Activated naive CD8-positive, alpha-beta T cell (primary cell): ENCODE results near the gene MDFIC.

Source experiments
- H3K27ac Mint-ChIP-seq: one replicate; pipeline ENCODE4 v1.8.0; 2021; ENCODE audit warnings: mixed read lengths
- H3K27me3 Mint-ChIP-seq: one replicate; pipeline ENCODE4 v1.8.0; 2021; ENCODE audit warnings: mixed read lengths
- H3K36me3 Mint-ChIP-seq: one replicate; pipeline ENCODE4 v1.8.0; 2021; ENCODE audit warnings: mixed read lengths
- H3K4me1 Mint-ChIP-seq: one replicate; pipeline ENCODE4 v1.8.0; 2021; ENCODE audit warnings: low read depth, mixed read lengths
- H3K4me3 Mint-ChIP-seq: one replicate; pipeline ENCODE4 v1.8.0; 2021; ENCODE audit warnings: mild to moderate bottlenecking, mixed read lengths
- H3K9me3 Mint-ChIP-seq: one replicate; pipeline ENCODE4 v1.8.0; 2021; ENCODE audit warnings: low read depth, mixed read lengths

MDFIC gene

DNA sequence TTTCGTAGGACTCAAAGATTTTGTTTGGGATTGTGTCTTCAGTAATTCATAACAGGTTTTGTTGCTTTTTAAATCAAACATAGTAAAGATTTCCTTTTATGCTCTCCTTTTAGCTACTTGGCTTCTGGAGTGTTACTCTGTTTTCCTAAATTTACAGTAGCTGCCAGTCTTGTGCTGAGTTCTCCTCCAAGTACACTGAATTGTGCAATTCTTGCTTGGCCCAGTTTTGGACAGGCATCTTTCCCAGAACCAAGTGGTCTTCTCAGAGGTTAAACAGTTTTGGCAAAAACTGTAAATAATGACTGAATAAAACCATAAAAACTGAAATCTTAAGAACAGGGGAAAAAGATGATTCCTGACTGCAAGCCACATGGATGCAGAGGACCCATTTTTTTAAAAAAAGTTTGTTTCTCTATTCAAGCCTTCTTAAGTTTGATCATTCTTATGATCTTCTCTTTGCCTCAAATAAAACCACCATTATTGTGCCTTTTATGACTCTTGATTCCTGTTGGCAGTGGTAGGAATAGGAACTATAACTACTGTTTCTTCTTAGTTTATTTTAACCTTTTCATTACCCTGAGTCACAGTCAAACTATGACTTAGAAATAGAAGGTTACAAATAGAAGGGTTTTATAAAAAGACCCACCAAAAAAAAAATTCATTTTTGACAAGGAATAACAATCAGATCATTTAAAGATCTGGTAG lies 88.0 kb downstream of the MDFIC start:
- peak overlapping the region; percentile 90 for H3K27ac Mint-ChIP-seq

GRCh38 chr7:115010441-115010820 lies 88.5 kb downstream of the MDFIC start:
- Mint-ChIP-seq H3K9me3 (no peaks in the 10 kb centered on the region), H3K27ac (peak overlapping the region; percentile 90), H3K27me3 (no peaks in the 10 kb centered on the region), H3K36me3 (peaks cover 18% of the 10 kb centered on the region), H3K4me1 (peaks cover 82% of the 10 kb centered on the region), H3K4me3 (no peak overlapping the region)

More for the DNA sequence above, 88.0 kb downstream of the MDFIC start:
- Mint-ChIP-seq H3K4me3 (peak overlapping the region; percentile 73), H3K36me3 (peaks cover 18% of the 10 kb centered on the region), H3K27me3 (no peaks in the 10 kb centered on the region), H3K4me1 (peaks cover 87% of the 10 kb centered on the region), H3K9me3 (no peaks in the 10 kb centered on the region)

DNA sequence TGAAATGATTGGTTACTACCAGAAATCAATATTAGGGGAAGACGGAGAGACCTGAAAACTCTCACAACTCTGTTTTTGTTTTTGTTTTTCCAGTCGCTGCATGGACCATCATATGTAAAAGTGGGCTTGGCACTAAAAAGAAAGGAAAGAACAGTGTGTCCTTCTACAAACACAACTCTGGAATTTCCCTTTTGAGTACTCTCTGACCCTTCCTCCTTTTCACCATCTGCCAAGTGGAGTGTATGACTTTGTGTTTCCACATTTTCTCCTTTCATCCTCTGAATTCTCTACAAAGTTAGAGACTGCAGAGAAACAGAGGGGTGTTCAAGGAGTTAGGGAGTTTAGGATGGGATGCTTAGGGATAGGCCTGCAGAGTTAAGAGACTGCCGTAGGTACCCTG lies 92.0 kb downstream of the MDFIC start:
- H3K27me3 Mint-ChIP-seq, result no peaks in the 10 kb centered on the region
- H3K27ac Mint-ChIP-seq, result peak overlapping the region; percentile 72
- H3K36me3 Mint-ChIP-seq, result peaks cover 25% of the 10 kb centered on the region
- peaks cover 60% of the 10 kb centered on the region for H3K4me1 Mint-ChIP-seq
- no peak overlapping the region for H3K4me3 Mint-ChIP-seq
- no peaks in the 10 kb centered on the region for H3K9me3 Mint-ChIP-seq

GRCh38 chr7:115014794-115015193 lies 92.9 kb downstream of the MDFIC start:
- peaks cover 51% of the 10 kb centered on the region for H3K4me1 Mint-ChIP-seq
- no peak overlapping the region for H3K27ac Mint-ChIP-seq
- no peaks in the 10 kb centered on the region for H3K9me3 Mint-ChIP-seq
- H3K27me3 Mint-ChIP-seq, result no peaks in the 10 kb centered on the region
- H3K4me3 Mint-ChIP-seq, result no peak overlapping the region
- H3K36me3 Mint-ChIP-seq, result peaks cover 23% of the 10 kb centered on the region

DNA sequence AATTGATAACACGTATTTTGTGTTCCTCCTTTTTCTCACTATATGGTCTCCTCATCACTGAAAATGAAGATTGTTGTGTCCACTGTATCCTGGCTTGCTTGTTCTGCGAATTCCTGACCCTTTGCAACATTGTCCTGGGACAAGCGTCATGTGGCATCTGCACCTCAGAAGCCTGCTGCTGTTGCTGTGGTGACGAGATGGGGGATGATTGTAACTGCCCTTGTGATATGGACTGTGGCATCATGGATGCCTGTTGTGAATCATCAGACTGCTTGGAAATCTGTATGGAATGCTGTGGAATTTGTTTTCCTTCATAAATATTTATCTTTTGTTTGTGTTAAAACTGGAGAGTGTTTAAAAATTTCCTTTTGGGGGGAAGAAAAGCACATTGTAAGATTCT lies 93.7 kb downstream of the MDFIC start:
- no peak overlapping the region for H3K27ac Mint-ChIP-seq
- H3K4me1 Mint-ChIP-seq, result peaks cover 43% of the 10 kb centered on the region
- H3K27me3 Mint-ChIP-seq, result no peaks in the 10 kb centered on the region
- H3K36me3 Mint-ChIP-seq, result peaks cover 22% of the 10 kb centered on the region
- H3K4me3 Mint-ChIP-seq, result no peak overlapping the region
- H3K9me3 Mint-ChIP-seq, result no peaks in the 10 kb centered on the region

- H3K27me3 Mint-ChIP-seq, result no peaks in the 10 kb centered on the region
- H3K9me3 Mint-ChIP-seq, result no peaks in the 10 kb centered on the region
- peaks cover 7% of the 10 kb centered on the region for H3K36me3 Mint-ChIP-seq
- peaks cover 24% of the 10 kb centered on the region for H3K4me1 Mint-ChIP-seq
- no peak overlapping the region for H3K27ac Mint-ChIP-seq
- no peak overlapping the region for H3K4me3 Mint-ChIP-seq
These were observed 98.2 kb downstream of the MDFIC start for GRCh38 chr7:115019882-115020605.

DNA sequence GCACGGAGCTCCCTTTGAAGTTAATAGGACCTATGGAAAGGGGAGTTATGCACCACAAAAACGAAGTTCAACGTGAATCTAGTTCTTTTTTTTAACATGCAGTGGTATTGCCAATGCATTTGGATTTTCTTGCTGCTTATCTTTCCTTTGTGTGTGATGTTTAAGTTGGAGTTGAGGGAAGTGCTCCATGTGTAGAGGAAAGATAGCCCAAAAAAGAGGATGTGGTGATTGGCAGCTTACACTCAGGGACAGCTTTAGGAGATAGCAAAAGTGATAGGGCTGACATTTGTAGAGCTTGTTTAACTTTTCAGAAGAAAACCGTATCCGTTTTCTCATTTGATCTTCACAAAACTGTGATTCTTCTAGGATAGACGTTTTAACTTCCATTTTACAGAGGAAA lies 101.3 kb downstream of the MDFIC start:
- peaks cover 15% of the 10 kb centered on the region for H3K4me1 Mint-ChIP-seq
- H3K27ac Mint-ChIP-seq, result no peak overlapping the region

DNA sequence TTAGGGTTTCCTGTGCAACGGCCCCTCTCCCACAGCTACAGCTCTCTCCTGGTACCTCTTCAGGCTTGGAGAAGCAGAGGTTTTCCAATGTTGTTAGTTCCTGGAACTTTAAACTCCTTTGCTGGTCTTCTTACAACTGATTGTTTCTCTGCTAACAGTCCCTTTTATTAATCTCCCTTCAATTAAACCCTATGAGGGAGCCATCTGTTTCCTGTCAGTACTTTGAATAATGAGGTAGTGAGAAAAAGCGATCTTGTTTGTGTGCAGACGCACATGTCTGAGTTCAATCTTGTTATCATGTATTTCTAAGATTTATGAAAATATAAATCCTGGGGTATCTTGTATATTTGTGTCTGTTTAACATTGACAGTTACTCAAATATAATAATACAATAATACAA lies 102.4 kb downstream of the MDFIC start:
- H3K4me1 Mint-ChIP-seq, result peaks cover 13% of the 10 kb centered on the region
- no peak overlapping the region for H3K4me3 Mint-ChIP-seq
- H3K27me3 Mint-ChIP-seq, result no peaks in the 10 kb centered on the region
- H3K27ac Mint-ChIP-seq, result peak overlapping the region; percentile 41
- no peaks in the 10 kb centered on the region for H3K9me3 Mint-ChIP-seq
- H3K36me3 Mint-ChIP-seq, result no peaks in the 10 kb centered on the region

More for the DNA sequence above, 101.3 kb downstream of the MDFIC start:
- no peak overlapping the region for H3K4me3 Mint-ChIP-seq
- H3K36me3 Mint-ChIP-seq, result no peaks in the 10 kb centered on the region
- no peaks in the 10 kb centered on the region for H3K9me3 Mint-ChIP-seq
- H3K27me3 Mint-ChIP-seq, result no peaks in the 10 kb centered on the region

GRCh38 chr7:115032715-115033703 lies 111.1 kb downstream of the MDFIC start:
- no peaks in the 10 kb centered on the region for H3K9me3 Mint-ChIP-seq
- no peaks in the 10 kb centered on the region for H3K27me3 Mint-ChIP-seq
- H3K4me3 Mint-ChIP-seq, result no peak overlapping the region
- H3K27ac Mint-ChIP-seq, result no peak overlapping the region
- no peaks in the 10 kb centered on the region for H3K36me3 Mint-ChIP-seq
- peaks cover 5% of the 10 kb centered on the region for H3K4me1 Mint-ChIP-seq

DNA sequence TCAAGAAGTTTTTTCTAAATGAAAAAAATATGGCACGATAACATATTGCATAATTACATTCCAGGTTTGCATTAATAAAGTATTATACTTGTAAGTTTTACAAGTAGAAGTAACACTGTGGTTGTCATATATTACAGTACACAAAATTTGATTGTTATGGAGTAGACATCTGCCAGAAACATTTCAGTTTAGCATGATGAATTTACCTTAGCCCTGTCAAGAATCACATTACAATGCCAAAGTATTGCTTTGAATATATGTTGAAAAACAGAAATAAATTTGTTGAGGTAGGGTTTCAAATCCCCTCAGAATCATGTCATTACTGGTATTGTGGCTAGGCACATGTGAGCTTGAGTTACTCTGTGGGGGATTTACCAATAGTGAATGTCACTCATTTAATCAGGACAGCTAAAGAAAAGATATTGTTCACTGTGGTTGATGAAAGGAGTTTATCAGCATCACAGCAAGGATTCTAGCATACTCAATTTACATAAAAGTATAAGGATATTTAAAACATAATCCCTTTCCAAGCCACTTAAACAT lies 112.1 kb downstream of the MDFIC start:
- peaks cover 5% of the 10 kb centered on the region for H3K4me1 Mint-ChIP-seq
- H3K9me3 Mint-ChIP-seq, result no peaks in the 10 kb centered on the region
- H3K27me3 Mint-ChIP-seq, result no peaks in the 10 kb centered on the region
- H3K27ac Mint-ChIP-seq, result no peak overlapping the region
- no peaks in the 10 kb centered on the region for H3K36me3 Mint-ChIP-seq
- H3K4me3 Mint-ChIP-seq, result no peak overlapping the region

DNA sequence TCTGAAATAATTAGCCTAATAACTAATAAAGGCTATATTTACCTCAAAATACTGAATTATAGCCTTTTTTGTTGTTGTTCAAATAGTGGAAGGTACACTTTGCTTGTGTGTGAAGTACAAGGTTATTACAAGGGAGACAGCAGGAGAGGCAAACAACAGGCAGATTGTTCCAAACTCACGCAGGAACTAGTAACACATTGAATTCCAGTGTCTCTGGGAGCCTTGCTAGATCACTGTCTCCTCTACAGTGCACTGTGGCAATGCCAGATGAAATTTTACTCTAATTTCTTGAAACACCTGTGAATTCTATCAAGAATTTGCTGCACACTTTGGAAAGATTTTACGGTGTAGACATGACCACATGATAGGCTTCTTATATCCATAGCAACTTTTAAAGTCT lies 112.6 kb downstream of the MDFIC start:
- no peaks in the 10 kb centered on the region for H3K36me3 Mint-ChIP-seq

DNA sequence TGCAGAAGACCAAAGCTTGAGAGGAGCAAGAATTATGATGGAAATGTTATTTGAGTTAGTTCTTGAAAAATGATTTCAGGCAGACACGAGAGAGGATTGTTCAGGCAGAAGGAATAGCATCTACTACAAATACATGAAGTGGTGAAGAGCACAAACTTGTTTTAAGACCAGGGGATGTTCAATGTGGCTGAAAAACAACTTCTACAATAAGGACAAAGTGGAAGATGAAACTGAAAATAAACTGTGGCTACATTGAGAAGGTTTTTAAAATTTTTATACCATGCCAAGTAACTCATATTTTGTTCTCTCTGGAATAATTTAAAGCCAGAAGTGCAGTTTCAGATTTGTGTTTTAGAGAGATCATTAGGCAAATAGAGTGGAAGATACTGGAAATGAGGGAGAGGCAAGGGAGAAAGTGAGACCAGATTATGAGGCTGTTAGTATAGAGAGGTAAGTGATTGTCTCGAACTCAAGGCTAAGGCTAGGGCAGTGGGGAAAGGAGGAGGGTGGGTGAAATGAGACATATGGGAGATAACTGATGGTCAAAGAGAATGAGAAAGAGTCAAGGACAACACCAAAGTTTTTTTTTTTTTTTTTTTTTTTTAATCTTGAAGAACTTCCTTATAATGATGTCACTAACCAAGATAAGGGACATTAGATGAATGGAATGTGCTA lies 115.4 kb downstream of the MDFIC start:
- H3K9me3 Mint-ChIP-seq, result no peaks in the 10 kb centered on the region
- H3K4me1 Mint-ChIP-seq, result peaks cover 5% of the 10 kb centered on the region
- no peaks in the 10 kb centered on the region for H3K27me3 Mint-ChIP-seq
- no peak overlapping the region for H3K4me3 Mint-ChIP-seq
- H3K27ac Mint-ChIP-seq, result no peak overlapping the region
- no peaks in the 10 kb centered on the region for H3K36me3 Mint-ChIP-seq

More for the DNA sequence above, 112.6 kb downstream of the MDFIC start:
- Mint-ChIP-seq H3K4me1 (peaks cover 5% of the 10 kb centered on the region), H3K9me3 (no peaks in the 10 kb centered on the region), H3K27me3 (no peaks in the 10 kb centered on the region), H3K4me3 (no peak overlapping the region), H3K27ac (no peak overlapping the region)

DNA sequence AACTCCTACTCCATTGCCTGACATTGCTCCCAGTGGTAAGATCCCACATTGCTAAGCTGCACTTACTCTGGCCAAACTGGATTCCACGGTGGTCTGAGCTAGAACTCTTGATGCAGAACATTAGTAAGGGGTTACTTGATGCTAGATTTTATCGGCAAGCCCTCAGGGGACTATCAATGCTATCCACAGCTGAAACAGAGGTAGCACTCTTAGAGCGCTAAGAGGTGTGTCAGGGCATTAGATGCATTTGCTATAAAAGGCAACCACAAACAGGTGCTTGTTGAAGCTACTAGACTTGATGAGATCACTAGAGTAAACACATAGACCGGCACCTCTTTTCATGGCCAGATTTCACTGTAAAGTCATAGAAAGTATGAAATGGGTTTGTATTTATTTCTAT lies 116.3 kb downstream of the MDFIC start:
- Mint-ChIP-seq H3K27ac (no peak overlapping the region), H3K36me3 (no peaks in the 10 kb centered on the region), H3K27me3 (no peaks in the 10 kb centered on the region), H3K4me3 (no peak overlapping the region), H3K9me3 (no peaks in the 10 kb centered on the region), H3K4me1 (peaks cover 5% of the 10 kb centered on the region)

- Mint-ChIP-seq H3K36me3 (no peaks in the 10 kb centered on the region), H3K27ac (no peak overlapping the region)
These were observed 118.2 kb downstream of the MDFIC start for GRCh38 chr7:115040057-115040456.

More at GRCh38 chr7:115040057-115040456, 118.2 kb downstream of the MDFIC start:
- Mint-ChIP-seq H3K4me3 (no peak overlapping the region), H3K4me1 (peaks cover 5% of the 10 kb centered on the region), H3K27me3 (no peaks in the 10 kb centered on the region), H3K9me3 (no peaks in the 10 kb centered on the region)
